ENCODE data around the gene MGLL.

Gene MGLL

GRCh38 chr3:127796045-127796830 is 26.1 kb downstream of the MGLL start:
- Histone ChIP-seq H3K79me2 (no peaks in the 10 kb centered on the region), H3K4me1 (no peaks in the 10 kb centered on the region), H3K27ac (no peak overlapping the region)

GRCh38 chr3:127794972-127795371 is 27.3 kb downstream of the MGLL start:
- H3K36me3 ChIP-seq (ENCODE audit: control insufficient read depth, insufficient read depth, low read length): no peaks in the 10 kb centered on the region
- H2AFZ ChIP-seq: no peak overlapping the region
- no peaks in the 10 kb centered on the region for H3K9me3 ChIP-seq (ENCODE audit: control insufficient read depth, low read length)
- no peak overlapping the region for H3K4me2 ChIP-seq (ENCODE audit: low read length)
- no peaks in the 10 kb centered on the region for H3K79me2 ChIP-seq
- no peak for TF ChIP-seq CTCF (IDR thresholded peaks at IDR 0.05)
- no peak overlapping the region for H3K9ac ChIP-seq
- H3K4me3 ChIP-seq (ENCODE audit: low read depth, low read length): no peak overlapping the region
- H3K27ac ChIP-seq: no peak overlapping the region
- H3K4me1 ChIP-seq: no peaks in the 10 kb centered on the region
- H3K27me3 ChIP-seq (ENCODE audit: control insufficient read depth, insufficient read depth, low read length): no peaks in the 10 kb centered on the region

More at GRCh38 chr3:127796045-127796830, 26.1 kb downstream of the MGLL start:
- H3K36me3 ChIP-seq (ENCODE audit: control insufficient read depth, insufficient read depth, low read length): no peaks in the 10 kb centered on the region
- no peaks in the 10 kb centered on the region for H3K9me3 ChIP-seq (ENCODE audit: control insufficient read depth, low read length)
- no peak overlapping the region for H3K9ac ChIP-seq
- no peak for TF ChIP-seq CTCF (IDR thresholded peaks at IDR 0.05)
- H2AFZ ChIP-seq: no peak overlapping the region
- no peak overlapping the region for H3K4me3 ChIP-seq (ENCODE audit: low read depth, low read length)
- H3K27me3 ChIP-seq (ENCODE audit: control insufficient read depth, insufficient read depth, low read length): no peaks in the 10 kb centered on the region
- no peak overlapping the region for H3K4me2 ChIP-seq (ENCODE audit: low read length)

GRCh38 chr3:127794402-127794801 is 27.9 kb downstream of the MGLL start:
- Histone ChIP-seq H3K79me2 (no peaks in the 10 kb centered on the region), H3K4me2 (ENCODE audit: low read length) (no peak overlapping the region), H3K27ac (no peak overlapping the region), H2AFZ (no peak overlapping the region), H3K4me1 (no peaks in the 10 kb centered on the region), H3K36me3 (ENCODE audit: control insufficient read depth, insufficient read depth, low read length) (no peaks in the 10 kb centered on the region), H3K9me3 (ENCODE audit: control insufficient read depth, low read length) (no peaks in the 10 kb centered on the region), H3K4me3 (ENCODE audit: low read depth, low read length) (no peak overlapping the region), H3K27me3 (ENCODE audit: control insufficient read depth, insufficient read depth, low read length) (no peaks in the 10 kb centered on the region), H3K9ac (no peak overlapping the region)
- TF ChIP-seq CTCF (IDR thresholded peaks at IDR 0.05): no peak

GRCh38 chr3:127792541-127793292 is 29.6 kb downstream of the MGLL start:
- no peaks in the 10 kb centered on the region for H3K4me1 ChIP-seq
- H3K36me3 ChIP-seq (ENCODE audit: control insufficient read depth, insufficient read depth, low read length): no peaks in the 10 kb centered on the region
- no peak overlapping the region for H3K27ac ChIP-seq
- no peaks in the 10 kb centered on the region for H3K9me3 ChIP-seq (ENCODE audit: control insufficient read depth, low read length)
- H3K4me2 ChIP-seq (ENCODE audit: low read length): no peak overlapping the region
- H3K4me3 ChIP-seq (ENCODE audit: low read depth, low read length): no peak overlapping the region
- H3K27me3 ChIP-seq (ENCODE audit: control insufficient read depth, insufficient read depth, low read length): no peaks in the 10 kb centered on the region
- H3K79me2 ChIP-seq: no peaks in the 10 kb centered on the region
- TF ChIP-seq CTCF (IDR thresholded peaks at IDR 0.05): no peak
- no peak overlapping the region for H3K9ac ChIP-seq
- H2AFZ ChIP-seq: no peak overlapping the region
